ENCODE results near the gene MAPK6. TPM values are rescaled to one million over a fixed set of nuclear protein-coding genes. Genes with fewer than 3 reads are reported as not detected.
A peak's percentile ranks its signal among the peaks of the same experiment; 100 is the strongest.

MAPK6 gene
- total and polyA plus RNA-seq, 7 experiments from 2014 or later = 5.1 to 44.1 (median 23.1) TPM

- POLR2A ChIA-PET = interaction anchor here (0.6 kb wide), 1 partner anchor 69 kb away, joined by 5 read pairs; no protein-coding TSS in a partner anchor
- H3K27ac ChIP-seq (ENCODE audit: low read depth, low read length) = no peak overlapping the region
- peaks cover 5% of the 10 kb centered on the region in 2 donors for H3K4me1 ChIP-seq (ENCODE audit: control insufficient read depth in 2 of 2, insufficient read depth in 2 of 2, low read length in 2 of 2)
- Mint-ChIP-seq H3K27ac (no peak overlapping the region), H3K27me3 (peaks cover 9 to 58% (median 24%) of the 10 kb centered on the region in 5 donors), H3K4me1 (peaks cover 0 to 6% (median 0%) of the 10 kb centered on the region in 7 donors), H3K36me3 (peaks cover 0 to 5% (median 0%) of the 10 kb centered on the region in 5 donors), H3K4me3 (peak overlapping the region in 2 of 10 donors; percentile 19 to 34), H3K9me3 (peaks cover 0 to 5% (median 0%) of the 10 kb centered on the region in 11 donors)
- intact Hi-C loops (cut with micrococcal nuclease) = no loop called here
- H3K9me3 ChIP-seq (ENCODE audit: control insufficient read depth in 2 of 3, low read length in 3 of 3) = no peaks in the 10 kb centered on the region
- CTCF ChIA-PET = no interaction called here
- no peak overlapping the region for H3K4me3 ChIP-seq (ENCODE audit: low read length)
- ATAC-seq = no peak
- no peaks in the 10 kb centered on the region for H3K27me3 ChIP-seq (ENCODE audit: control insufficient read depth in 2 of 2, insufficient read depth in 2 of 2, low read length in 2 of 2)
- no peak for DNase-seq
- H3K36me3 ChIP-seq (ENCODE audit: control insufficient read depth in 2 of 3, insufficient read depth in 3 of 3, low read length in 3 of 3) = no peaks in the 10 kb centered on the region
These were observed 90.8 kb downstream of the MAPK6 start for GRCh38 chr15:52109559-52110451.

- ChIA-PET CTCF (interaction anchor here (0.9 to 1.0 kb wide), 2 partner anchors 34 to 97 kb away, joined by 3 read pairs; no protein-coding TSS in a partner anchor), POLR2A (interaction anchor here (1.5 kb wide), 1 partner anchor 68 kb away, joined by 4 read pairs; no protein-coding TSS in a partner anchor)
- Histone ChIP-seq H3K4me1 (ENCODE audit: control insufficient read depth in 2 of 2, insufficient read depth in 2 of 2, low read length in 2 of 2) (peaks cover 5% of the 10 kb centered on the region in 2 donors), H3K36me3 (ENCODE audit: control insufficient read depth in 2 of 3, insufficient read depth in 3 of 3, low read length in 3 of 3) (no peaks in the 10 kb centered on the region), H3K4me3 (ENCODE audit: low read length) (peak overlapping the region; percentile 54), H3K27me3 (ENCODE audit: control insufficient read depth in 2 of 2, insufficient read depth in 2 of 2, low read length in 2 of 2) (no peaks in the 10 kb centered on the region), H3K9me3 (ENCODE audit: control insufficient read depth in 2 of 3, low read length in 3 of 3) (no peaks in the 10 kb centered on the region), H3K27ac (ENCODE audit: low read depth, low read length) (no peak overlapping the region)
- DNase-seq (no peak), ATAC-seq (no peak)
- peaks cover 9 to 60% (median 24%) of the 10 kb centered on the region in 5 donors for H3K27me3 Mint-ChIP-seq
- peaks cover 0 to 5% (median 0%) of the 10 kb centered on the region in 5 donors for H3K36me3 Mint-ChIP-seq
- intact Hi-C loops (cut with micrococcal nuclease) = no loop called here
- peak overlapping the region in 9 of 10 donors; percentile 45 to 81 (median 76) for H3K4me3 Mint-ChIP-seq
- H3K27ac Mint-ChIP-seq = peak overlapping the region in 1 of 9 donors; percentile 45
- H3K9me3 Mint-ChIP-seq = peaks cover 0 to 5% (median 0%) of the 10 kb centered on the region in 11 donors
- peaks cover 0 to 19% (median 12%) of the 10 kb centered on the region in 7 donors for H3K4me1 Mint-ChIP-seq
These were observed 92.6 kb downstream of the MAPK6 start for GRCh38 chr15:52111517-52112202.

- peak; percentile 14 to 53 (median 46) for DNase-seq
- Mint-ChIP-seq H3K36me3 (peaks cover 0 to 5% (median 0%) of the 10 kb centered on the region in 5 donors), H3K9me3 (peaks cover 0 to 5% (median 0%) of the 10 kb centered on the region in 11 donors), H3K4me1 (peaks cover 0 to 19% (median 12%) of the 10 kb centered on the region in 7 donors), H3K4me3 (peak overlapping the region; percentile 63 to 81 (median 76)), H3K27ac (peak overlapping the region in 1 of 9 donors; percentile 45), H3K27me3 (peaks cover 9 to 58% (median 22%) of the 10 kb centered on the region in 5 donors)
- ChIA-PET CTCF (interaction anchor here (0.9 to 1.0 kb wide), 2 partner anchors 35 to 96 kb away, joined by 3 read pairs; no protein-coding TSS in a partner anchor), POLR2A (interaction anchor here (1.5 kb wide), 1 partner anchor 67 kb away, joined by 4 read pairs; no protein-coding TSS in a partner anchor)
- peak; percentile 85 for ATAC-seq
- Histone ChIP-seq H3K27ac (ENCODE audit: low read depth, low read length) (no peak overlapping the region), H3K36me3 (ENCODE audit: control insufficient read depth in 2 of 3, insufficient read depth in 3 of 3, low read length in 3 of 3) (no peaks in the 10 kb centered on the region), H3K4me1 (ENCODE audit: control insufficient read depth in 2 of 2, insufficient read depth in 2 of 2, low read length in 2 of 2) (peaks cover 5% of the 10 kb centered on the region in 2 donors), H3K4me3 (ENCODE audit: low read length) (peak overlapping the region; percentile 54), H3K27me3 (ENCODE audit: control insufficient read depth in 2 of 2, insufficient read depth in 2 of 2, low read length in 2 of 2) (no peaks in the 10 kb centered on the region), H3K9me3 (ENCODE audit: control insufficient read depth in 2 of 3, low read length in 3 of 3) (no peaks in the 10 kb centered on the region)
- intact Hi-C loops (cut with micrococcal nuclease) = no loop called here
These were observed 93.3 kb downstream of the MAPK6 start for GRCh38 chr15:52112203-52112750.

- no peaks in the 10 kb centered on the region for H3K9me3 ChIP-seq (ENCODE audit: control insufficient read depth in 2 of 3, low read length in 3 of 3)
- H3K4me3 ChIP-seq (ENCODE audit: low read length) = no peak overlapping the region
- ATAC-seq = no peak
- DNase-seq = no peak
- H3K27me3 ChIP-seq (ENCODE audit: control insufficient read depth in 2 of 2, insufficient read depth in 2 of 2, low read length in 2 of 2) = no peaks in the 10 kb centered on the region
- peaks cover 0 to 5% (median 0%) of the 10 kb centered on the region in 11 donors for H3K9me3 Mint-ChIP-seq
- CTCF ChIA-PET = no interaction called here
- H3K36me3 ChIP-seq (ENCODE audit: control insufficient read depth in 2 of 3, insufficient read depth in 3 of 3, low read length in 3 of 3) = no peaks in the 10 kb centered on the region
- no peak overlapping the region for H3K27ac ChIP-seq (ENCODE audit: low read depth, low read length)
- H3K4me1 Mint-ChIP-seq = peaks cover 5 to 19% (median 12%) of the 10 kb centered on the region in 7 donors
- no peak overlapping the region for H3K27ac Mint-ChIP-seq
- peaks cover 5% of the 10 kb centered on the region in 2 donors for H3K4me1 ChIP-seq (ENCODE audit: control insufficient read depth in 2 of 2, insufficient read depth in 2 of 2, low read length in 2 of 2)
- peaks cover 0 to 5% (median 0%) of the 10 kb centered on the region in 5 donors for H3K36me3 Mint-ChIP-seq
- intact Hi-C loops (cut with micrococcal nuclease) = no loop called here
- peaks cover 4 to 54% (median 22%) of the 10 kb centered on the region in 5 donors for H3K27me3 Mint-ChIP-seq
- peak overlapping the region; percentile 9 to 81 (median 47) for H3K4me3 Mint-ChIP-seq
- POLR2A ChIA-PET = interaction anchor here (1.5 kb wide), 1 partner anchor 66 kb away, joined by 4 read pairs; no protein-coding TSS in a partner anchor
These were observed 94.2 kb downstream of the MAPK6 start for GRCh38 chr15:52113235-52113634.

- Mint-ChIP-seq H3K27ac (peak overlapping the region in 1 of 9 donors; percentile 20), H3K9me3 (peaks cover 0 to 5% (median 0%) of the 10 kb centered on the region in 11 donors), H3K36me3 (peaks cover 0 to 5% (median 0%) of the 10 kb centered on the region in 5 donors), H3K4me3 (peak overlapping the region in 2 of 10 donors; percentile 9 to 72), H3K27me3 (peaks cover 4 to 52% (median 18%) of the 10 kb centered on the region in 5 donors), H3K4me1 (peaks cover 6 to 19% (median 12%) of the 10 kb centered on the region in 7 donors)
- no peaks in the 10 kb centered on the region for H3K9me3 ChIP-seq (ENCODE audit: control insufficient read depth in 2 of 3, low read length in 3 of 3)
- DNase-seq = no peak
- POLR2A ChIA-PET = no interaction called here
- peaks cover 5% of the 10 kb centered on the region in 2 donors for H3K4me1 ChIP-seq (ENCODE audit: control insufficient read depth in 2 of 2, insufficient read depth in 2 of 2, low read length in 2 of 2)
- no peaks in the 10 kb centered on the region for H3K36me3 ChIP-seq (ENCODE audit: control insufficient read depth in 2 of 3, insufficient read depth in 3 of 3, low read length in 3 of 3)
- intact Hi-C loops (cut with micrococcal nuclease) = no loop called here
- ATAC-seq = no peak
- no peak overlapping the region for H3K4me3 ChIP-seq (ENCODE audit: low read length)
- no peak overlapping the region for H3K27ac ChIP-seq (ENCODE audit: low read depth, low read length)
- H3K27me3 ChIP-seq (ENCODE audit: control insufficient read depth in 2 of 2, insufficient read depth in 2 of 2, low read length in 2 of 2) = no peaks in the 10 kb centered on the region
- CTCF ChIA-PET = no interaction called here
These were observed 94.7 kb downstream of the MAPK6 start for GRCh38 chr15:52113708-52114107.

All from naive thymus-derived CD4-positive, alpha-beta T cell (primary cell).